Measurements from ENCODE around the gene RASA3. TPM values are rescaled to one million over a fixed set of nuclear protein-coding genes. Genes with fewer than 3 reads are reported as not detected.
"Not testable (repeated sequence)": the region's sequence is repeated elsewhere in the genome, so short reads cannot be mapped to it uniquely, and the experiment has no call there.

The RASA3 gene
- total RNA-seq, 1 experiment from 2014 or later: 22.8 TPM

DNA sequence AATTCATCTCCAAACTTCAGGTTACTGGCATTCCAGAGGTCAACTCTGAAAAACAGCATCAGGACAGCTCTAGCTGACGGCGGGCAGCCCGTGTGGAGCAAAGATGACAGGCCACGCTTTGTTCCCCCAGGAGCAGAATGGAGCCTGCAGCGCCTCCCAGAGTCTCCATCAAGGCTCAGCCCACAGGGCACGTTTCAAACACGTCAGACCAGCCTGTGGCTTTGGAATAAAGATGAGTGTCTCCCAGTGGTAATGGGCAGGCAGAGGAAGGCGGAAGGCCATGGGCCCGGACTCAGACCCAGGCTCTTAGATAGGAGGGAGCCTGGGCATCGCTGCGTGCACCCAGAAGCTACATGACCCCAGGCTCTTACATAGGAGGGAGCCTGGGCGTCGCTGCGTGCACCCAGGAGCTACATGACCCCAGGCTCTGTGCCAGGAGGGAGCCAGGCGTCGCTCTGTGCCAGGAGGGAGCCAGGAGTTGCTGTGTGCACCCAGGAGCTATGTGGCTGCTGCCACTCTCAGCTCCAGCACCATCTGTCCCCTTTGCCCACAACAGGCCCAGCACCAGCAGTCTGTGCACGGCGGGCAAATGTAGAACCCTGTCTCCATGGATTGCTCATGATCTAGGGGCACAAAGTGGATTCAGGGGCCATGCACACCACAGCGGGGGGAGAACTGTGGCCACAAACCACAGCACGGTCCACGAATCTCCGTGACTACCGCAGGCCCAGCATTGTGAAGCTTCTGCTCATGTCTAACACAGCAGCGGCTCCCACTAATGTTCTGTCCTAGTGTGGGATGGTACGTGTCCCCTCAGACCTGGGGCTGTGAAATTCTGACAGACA, 110.7 kb downstream of the RASA3 start:
- DNase-seq (ENCODE audit: low read depth): no peak

GRCh38 chr13:114020750-114021463, 111.5 kb downstream of the RASA3 start:
- DNase-seq (ENCODE audit: low read depth): no peak

DNA sequence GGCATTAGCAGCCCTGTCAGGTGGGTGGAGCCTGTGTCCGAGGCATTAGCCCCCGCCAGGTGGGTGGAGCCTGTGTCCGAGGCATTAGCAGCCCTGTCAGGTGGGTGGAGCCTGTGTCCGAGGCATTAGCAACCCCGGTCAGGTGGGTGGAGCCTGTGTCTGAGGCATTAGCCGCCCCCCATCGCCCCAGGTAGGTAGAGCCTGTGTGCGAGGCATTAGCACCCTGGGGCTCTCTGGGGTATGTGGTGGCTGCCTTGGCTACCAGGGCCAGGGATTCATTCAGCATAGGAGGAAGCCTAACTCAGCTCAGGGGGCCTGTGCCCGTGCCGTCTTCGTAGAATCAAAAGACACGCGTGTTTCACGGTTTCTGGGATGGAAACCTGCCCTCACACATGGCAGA, 112.3 kb downstream of the RASA3 start:
- not testable (repeated sequence) for DNase-seq (ENCODE audit: low read depth)

DNA sequence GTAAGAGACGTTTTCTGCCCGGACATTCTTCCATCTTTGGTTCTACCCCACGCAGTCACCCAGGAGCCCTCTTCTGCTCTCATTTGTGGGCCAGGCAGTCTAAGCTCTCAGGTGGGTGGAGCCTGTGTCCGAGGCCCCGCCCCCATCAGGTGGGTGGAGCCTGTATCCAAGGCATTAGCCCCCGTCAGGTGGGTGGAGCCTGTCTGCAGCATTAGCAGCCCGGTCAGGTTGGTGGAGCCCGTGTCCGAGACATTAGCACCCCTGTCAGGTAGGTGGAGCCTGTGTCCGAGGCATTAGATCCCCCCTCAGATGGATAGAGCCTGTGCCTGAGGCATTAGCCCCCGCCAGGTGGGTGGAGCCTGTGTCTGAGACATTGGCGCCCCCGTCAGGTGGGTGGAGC, 113.1 kb downstream of the RASA3 start:
- no peak for DNase-seq (ENCODE audit: low read depth)

- no peak for DNase-seq (ENCODE audit: low read depth)
Observed at GRCh38 chr13:114018461-114019055, 113.9 kb downstream of the RASA3 start.

GRCh38 chr13:114017966-114018365, 114.5 kb downstream of the RASA3 start:
- no peak for DNase-seq (ENCODE audit: low read depth)

DNA sequence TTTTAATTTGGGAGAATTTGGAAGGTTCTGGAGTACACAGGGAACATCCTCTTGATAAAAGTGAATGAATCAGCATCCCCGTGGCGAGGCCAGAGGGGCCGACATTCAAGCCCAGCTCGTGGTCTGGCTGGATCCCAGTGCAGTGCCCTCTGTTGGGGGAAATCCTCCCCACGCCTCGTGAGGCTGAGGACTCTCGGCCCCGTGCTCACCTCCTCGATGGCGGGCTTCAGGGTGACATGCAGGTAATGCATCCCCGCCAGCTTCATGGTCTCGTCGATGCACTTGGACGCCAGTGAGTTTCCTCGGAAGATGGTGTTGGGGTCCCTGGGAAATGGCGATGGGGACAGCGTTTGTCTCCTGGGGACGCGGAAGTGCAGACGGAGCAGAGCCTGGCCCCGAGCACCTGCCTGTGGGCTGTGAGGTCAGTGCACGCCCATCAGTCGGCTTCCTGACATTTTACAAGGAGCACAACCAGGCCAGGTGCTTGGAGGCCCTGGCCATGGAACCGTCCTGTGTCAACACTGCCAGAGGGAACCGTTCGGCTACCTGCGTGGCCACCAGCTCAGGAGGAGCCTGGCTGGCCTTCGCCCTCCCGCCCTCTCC, 115.3 kb downstream of the RASA3 start:
- DNase-seq (ENCODE audit: low read depth): no peak

- no peak for DNase-seq (ENCODE audit: low read depth)
Observed at GRCh38 chr13:114016321-114017027, 115.9 kb downstream of the RASA3 start.

- DNase-seq (ENCODE audit: low read depth): no peak
Observed at GRCh38 chr13:114015969-114016295, 116.5 kb downstream of the RASA3 start.

GRCh38 chr13:114015111-114015968, 117.1 kb downstream of the RASA3 start:
- DNase-seq (ENCODE audit: low read depth): peak; percentile 47

GRCh38 chr13:114013952-114014629, 118.3 kb downstream of the RASA3 start:
- no peak for DNase-seq (ENCODE audit: low read depth)

GRCh38 chr13:114013336-114013735, 119.1 kb downstream of the RASA3 start:
- no peak for DNase-seq (ENCODE audit: low read depth)

GRCh38 chr13:114012921-114013320, 119.5 kb downstream of the RASA3 start:
- DNase-seq (ENCODE audit: low read depth): no peak

DNA sequence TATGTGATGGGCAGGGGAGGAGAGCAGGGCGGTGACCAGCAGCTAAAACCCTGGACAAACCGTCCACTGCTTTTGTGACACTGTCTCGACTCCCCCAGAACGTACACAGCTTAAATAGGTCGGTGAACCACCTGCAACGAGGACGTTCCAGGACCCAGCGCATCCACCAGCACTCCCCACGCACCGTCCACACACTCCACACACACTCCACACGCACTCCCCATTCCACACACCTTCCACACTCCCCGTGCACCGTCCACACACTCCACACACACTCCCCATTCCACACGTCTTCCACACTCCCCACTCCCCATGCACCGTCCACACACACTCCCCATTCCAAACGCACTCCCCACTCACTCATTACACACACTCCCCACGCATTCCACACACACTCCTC, 120.3 kb downstream of the RASA3 start:
- DNase-seq (ENCODE audit: low read depth): no peak

DNA sequence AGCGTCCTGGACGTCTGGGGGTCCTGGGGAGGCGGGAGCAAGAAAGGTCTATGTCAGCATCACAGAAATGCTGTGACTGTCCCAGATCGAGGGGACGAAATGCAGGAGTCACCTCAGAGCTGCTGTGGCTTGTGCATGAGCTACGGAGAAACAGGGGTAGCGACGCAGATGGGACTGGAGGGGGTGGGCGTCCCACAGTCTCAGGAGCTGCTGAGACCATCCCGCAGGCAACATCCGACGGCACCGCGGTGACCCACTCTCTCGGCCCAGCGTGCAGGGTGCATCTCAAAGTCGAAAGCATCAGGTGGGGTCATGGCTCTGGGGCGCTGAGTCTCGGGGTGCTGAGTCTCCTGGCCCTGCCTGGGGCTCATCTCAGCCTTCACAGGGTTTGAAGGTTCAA, 121.2 kb downstream of the RASA3 start:
- no peak for DNase-seq (ENCODE audit: low read depth)

- no peak for DNase-seq (ENCODE audit: low read depth)
Observed at GRCh38 chr13:114010401-114011101, 121.9 kb downstream of the RASA3 start.

DNA sequence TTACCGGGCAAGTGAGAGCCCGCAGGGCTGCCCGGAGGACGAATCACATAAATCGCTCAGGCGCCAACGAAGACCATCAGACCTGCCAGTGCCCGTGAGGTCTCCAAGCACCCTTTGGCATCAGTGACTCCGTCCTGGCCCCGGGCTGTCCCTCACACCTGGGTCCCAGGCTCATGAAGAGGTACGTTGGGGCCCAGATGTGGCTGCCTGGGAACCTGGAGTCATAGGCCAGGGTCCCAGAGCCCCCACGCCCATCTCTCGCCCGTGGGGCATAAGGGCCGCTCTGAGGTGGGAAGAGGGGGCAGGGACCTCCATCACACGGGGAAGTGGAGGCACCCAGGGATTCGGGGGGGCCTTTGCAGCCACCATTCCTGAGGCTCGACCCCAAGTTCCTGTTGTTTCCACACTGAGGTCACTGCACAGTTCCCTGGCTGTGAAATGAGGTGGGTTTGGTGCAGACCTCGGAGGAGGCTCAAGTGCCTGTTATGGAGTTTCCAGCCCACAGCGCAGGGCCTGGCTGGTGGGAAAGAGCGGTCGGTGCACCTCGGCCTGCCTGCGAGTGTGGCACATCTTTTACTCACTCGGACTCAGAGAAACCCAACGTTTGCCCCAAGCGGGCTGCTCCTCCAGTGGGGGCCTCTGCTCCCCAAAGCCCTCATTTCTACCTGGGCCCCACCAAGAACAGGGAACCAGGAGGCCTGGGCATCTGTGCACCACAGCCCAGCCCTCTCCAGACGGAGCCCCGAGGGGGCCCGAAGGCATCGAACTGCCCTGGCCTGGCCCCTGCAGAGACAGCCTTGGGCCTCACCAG, 122.6 kb downstream of the RASA3 start:
- DNase-seq (ENCODE audit: low read depth): no peak

DNA sequence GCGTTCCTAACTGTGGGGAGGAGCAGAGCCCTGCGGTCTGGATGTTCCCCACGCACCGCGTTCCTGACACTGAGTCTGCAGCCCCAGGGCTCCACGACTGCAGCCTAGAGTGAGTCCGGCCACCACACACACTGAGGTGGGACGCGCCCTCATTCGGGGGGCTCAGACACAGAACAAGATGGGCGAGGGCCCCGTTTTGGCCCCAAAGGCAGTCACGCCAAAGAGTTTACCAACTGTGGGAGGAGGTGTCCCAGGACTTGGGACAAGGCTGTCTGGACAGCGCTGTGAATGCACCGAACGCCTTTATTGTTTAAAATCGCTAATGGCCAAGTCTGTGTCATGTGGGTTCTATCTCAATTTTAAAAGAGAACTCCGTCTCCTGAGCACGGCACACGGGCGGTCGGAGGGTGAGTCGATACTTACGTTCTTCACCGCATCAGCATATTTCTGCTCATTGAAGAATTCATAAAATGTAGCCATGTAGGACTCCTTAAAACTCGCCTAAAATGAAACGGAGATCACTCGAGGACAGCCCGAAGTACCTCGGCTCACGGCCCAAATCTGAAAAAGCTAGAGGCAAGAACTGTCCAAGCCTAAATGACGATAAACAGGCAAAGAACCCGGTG, 123.3 kb downstream of the RASA3 start:
- DNase-seq (ENCODE audit: low read depth): no peak
